GM23338 (cell line): ENCODE results near the gene ELAPOR1. TPM values are rescaled to one million over a fixed set of nuclear protein-coding genes. Genes with fewer than 3 reads are reported as not detected.

Experiments
- ATAC-seq: fragments of 200-7000 bp; cut with Tn5 transposase; 3 replicates; pipeline ENCODE4 v1.9.1; 2020
- DNase-seq: peaks from one replicate; pipeline ENCODE4 v3.0.0-alpha.2; 2015; ENCODE audit warnings: low spot score
- H2AFZ ChIP-seq: fragments of 200-600 bp; sonication (generic); 2 replicates; pipeline ENCODE4 v1.8.0; 2016; ENCODE audit warnings: antibody characterized with exemption, mild to moderate bottlenecking, moderate library complexity
- H3F3A ChIP-seq: fragments of 200-600 bp; sonication (generic); replicated peaks from 2 replicates; pipeline ENCODE4 v1.8.0; 2017; ENCODE audit warnings: antibody characterized with exemption, mixed run types, low read depth
- H3K27ac ChIP-seq: fragments of 200-600 bp; sonication (generic); 2 replicates; pipeline ENCODE4 v1.6.1; 2016; ENCODE audit warnings: low read depth
- H3K27me3 ChIP-seq: fragments of 200-600 bp; sonication (generic); 2 replicates; pipeline ENCODE4 v1.8.0; 2016; ENCODE audit warnings: mild to moderate bottlenecking, mixed run types, moderate library complexity; ENCODE audit not compliant: insufficient read depth
- H3K36me3 ChIP-seq: fragments of 200-600 bp; sonication (generic); 2 replicates; pipeline ENCODE4 v1.8.0; 2016; ENCODE audit warnings: mild to moderate bottlenecking; ENCODE audit not compliant: insufficient read depth
- H3K4me1 ChIP-seq: fragments of 200-600 bp; sonication (generic); 2 replicates; pipeline ENCODE4 v1.8.0; 2016; ENCODE audit warnings: mild to moderate bottlenecking, moderate library complexity; ENCODE audit not compliant: insufficient read depth
- H3K4me2 ChIP-seq: fragments of 200-600 bp; sonication (generic); 2 replicates; pipeline ENCODE4 v1.7.1; 2017; ENCODE audit warnings: mixed run types
- H3K4me3 ChIP-seq: fragments of 200-600 bp; sonication (generic); 2 replicates; pipeline ENCODE4 v1.6.1; 2016; ENCODE audit warnings: mixed run types
- H3K79me2 ChIP-seq: fragments of 200-600 bp; sonication (generic); replicated peaks from 2 replicates; pipeline ENCODE4 v1.8.0; 2017; ENCODE audit warnings: mild to moderate bottlenecking; ENCODE audit not compliant: insufficient read depth
- H3K9me2 ChIP-seq: fragments of 200-600 bp; sonication (generic); 2 replicates; pipeline ENCODE4 v1.8.0; 2017; ENCODE audit not compliant: insufficient read depth
- H4K20me1 ChIP-seq: fragments of 200-600 bp; sonication (generic); replicated peaks from 2 replicates; pipeline ENCODE4 v1.8.0; 2017; ENCODE audit warnings: mild to moderate bottlenecking; ENCODE audit not compliant: insufficient read depth
- H3K27ac Mint-ChIP-seq: 2 replicates; pipeline ENCODE4 v1.8.0; 2020; ENCODE audit warnings: inconsistent platforms, mild to moderate bottlenecking, moderate library complexity, mixed read lengths
- H3K27me3 Mint-ChIP-seq: 3 replicates; pipeline ENCODE4 v1.8.0; 2022; ENCODE audit warnings: low read depth, mild to moderate bottlenecking, moderate library complexity, mixed read lengths, inconsistent platforms; ENCODE audit not compliant: insufficient read depth, poor library complexity
- H3K36me3 Mint-ChIP-seq: 3 replicates; pipeline ENCODE4 v1.8.0; 2021; ENCODE audit warnings: low read depth, mild to moderate bottlenecking, inconsistent platforms, moderate library complexity, mixed read lengths
- H3K4me1 Mint-ChIP-seq: 3 replicates; pipeline ENCODE4 v1.8.0; 2020; ENCODE audit warnings: mild to moderate bottlenecking, inconsistent platforms, mixed read lengths
- H3K4me3 Mint-ChIP-seq: 3 replicates; pipeline ENCODE4 v1.8.0; 2021; ENCODE audit warnings: moderate library complexity, mild to moderate bottlenecking, inconsistent platforms, mixed read lengths
- H3K9me3 Mint-ChIP-seq: 3 replicates; pipeline ENCODE4 v1.8.0; 2020; ENCODE audit warnings: moderate library complexity, mild to moderate bottlenecking, inconsistent platforms, mixed read lengths
- CREB1 ChIP-seq: fragments of 250-450 bp; sonication (Bioruptor Pico); IDR thresholded peaks from 2 replicates; pipeline ENCODE4 v1.5.0; 2020; ENCODE audit warnings: low read depth, mild to moderate bottlenecking, moderate library complexity
- CTCF ChIP-seq, 2 experiments: fragments of 200-600 bp in 1 of 2; sonication (generic) in 1 of 2; conservative IDR thresholded peaks; 2 replicates each; pipeline versions ENCODE4 v1.5.1 to v1.6.1; 2016 to 2017; ENCODE audit warnings: antibody characterized with exemption in 2 of 2, low read depth in 2 of 2, mild to moderate bottlenecking in 2 of 2, moderate library complexity in 1 of 2
- ETS1 ChIP-seq: IDR thresholded peaks from 2 replicates; pipeline ENCODE4 v1.6.1; 2016; ENCODE audit warnings: antibody characterized with exemption
- EZH2 ChIP-seq: fragments of 200-600 bp; sonication (generic); IDR thresholded peaks from one replicate; pipeline ENCODE4 v1.8.0; 2017; ENCODE audit warnings: antibody characterized with exemption, mild to moderate bottlenecking, low read depth; ENCODE audit not compliant: unreplicated experiment
- EZH2phosphoT487 ChIP-seq: fragments of 200-600 bp; sonication (generic); IDR thresholded peaks from one replicate; pipeline ENCODE4 v1.8.1; 2018; ENCODE audit warnings: antibody characterized with exemption; ENCODE audit not compliant: unreplicated experiment
- JUNB ChIP-seq: IDR thresholded peaks from one replicate; pipeline ENCODE4 v1.6.1; 2016; ENCODE audit warnings: antibody characterized with exemption; ENCODE audit not compliant: unreplicated experiment
- NANOG ChIP-seq: IDR thresholded peaks from 2 replicates; pipeline ENCODE4 v1.6.1; 2016; ENCODE audit warnings: antibody characterized with exemption, borderline replicate concordance
- POLR2AphosphoS5 ChIP-seq: IDR thresholded peaks from 2 replicates; pipeline ENCODE4 v1.6.1; 2016; ENCODE audit warnings: antibody characterized with exemption, low read depth
- REST ChIP-seq: IDR thresholded peaks from one replicate; pipeline ENCODE4 v1.6.1; 2018; ENCODE audit warnings: antibody characterized with exemption; ENCODE audit not compliant: unreplicated experiment
- STAT1 ChIP-seq: IDR thresholded peaks from one replicate; pipeline ENCODE4 v1.6.1; 2016; ENCODE audit warnings: antibody characterized with exemption; ENCODE audit not compliant: unreplicated experiment
- ZNF114 ChIP-seq: fragments of 250-450 bp; sonication (Bioruptor Pico); IDR thresholded peaks from 2 replicates; pipeline ENCODE4 v1.5.0; 2020; ENCODE audit warnings: mild to moderate bottlenecking, moderate library complexity
- ZNF331 ChIP-seq: fragments of 250-450 bp; sonication (Bioruptor Pico); IDR thresholded peaks from 2 replicates; pipeline ENCODE4 v1.5.0; 2020; ENCODE audit warnings: low read depth, mild to moderate bottlenecking, moderate library complexity
- ZNF462 ChIP-seq: fragments of 250-450 bp; sonication (Bioruptor Pico); IDR thresholded peaks from 2 replicates; pipeline ENCODE4 v1.5.0; 2020; ENCODE audit warnings: mild to moderate bottlenecking, moderate library complexity
- polyA plus RNA-seq: library from polyadenylated mRNA; unstranded; fragments of >200 nt; fragmentation: Nextera tagmentation; extraction: Ambion mirVana; gene quantifications from 2 replicates; pipeline ENCODE4 v1.2.1, GENCODE V29; 2016
- total RNA-seq: library from RNA; depleted of rRNA; stranded (reverse); fragments of >200 nt; shearing (Covaris generic); gene quantifications from 2 replicates; pipeline ENCODE4 v1.2.3, GENCODE V29; 2014

ELAPOR1 gene
- total and polyA plus RNA-seq, 2 experiments from 2014 or later = 0.92 to 2.4 TPM

- ATAC-seq = no peak
- Histone ChIP-seq H3K36me3 (no peaks in the 10 kb centered on the region), H3F3A (no peaks in the 10 kb centered on the region), H3K9me2 (no peaks in the 10 kb centered on the region), H3K4me3 (no peak overlapping the region), H3K27me3 (peaks cover 32% of the 10 kb centered on the region), H2AFZ (no peak overlapping the region), H3K4me1 (peaks cover 6% of the 10 kb centered on the region), H3K27ac (no peak overlapping the region), H3K79me2 (no peaks in the 10 kb centered on the region), H4K20me1 (no peaks in the 10 kb centered on the region), H3K4me2 (no peak overlapping the region)
- TF ChIP-seq ETS1 = no peak
- no peak for TF ChIP-seq REST
- TF ChIP-seq CREB1 (CRISPR knock-in tag) = no peak
- TF ChIP-seq EZH2 = no peak
- no peak for TF ChIP-seq ZNF331
- TF ChIP-seq EZH2phosphoT487 = no peak
- TF ChIP-seq CTCF (conservative IDR thresholded peaks at IDR 0.05; ENCODE audit: low read depth in 2 of 2) = no peak
- TF ChIP-seq POLR2AphosphoS5 = no peak
- no peak for TF ChIP-seq STAT1
- TF ChIP-seq JUNB = no peak
- TF ChIP-seq ZNF114 (CRISPR knock-in tag) = no peak
- TF ChIP-seq NANOG = no peak
- no peak for TF ChIP-seq ZNF462
- no peak overlapping the region for H3K27ac Mint-ChIP-seq
- no peaks in the 10 kb centered on the region; the same call in 2 of the 3 replicates for H3K36me3 Mint-ChIP-seq
- peaks cover 4% of the 10 kb centered on the region for H3K4me1 Mint-ChIP-seq
- H3K4me3 Mint-ChIP-seq = no peak overlapping the region
- peaks cover 21% of the 10 kb centered on the region for H3K27me3 Mint-ChIP-seq
- no peaks in the 10 kb centered on the region for H3K9me3 Mint-ChIP-seq
- no peak for DNase-seq
Observed at GRCh38 chr1:109118089-109118488, 4.2 kb downstream of the ELAPOR1 start.
